Common myeloid progenitor, CD34-positive (primary cell): ENCODE measurements around the gene IFI6.
"Not testable (repeated sequence)": the region's sequence is repeated elsewhere in the genome, so short reads cannot be mapped to it uniquely, and the experiment has no call there.

Experiments used
- CTCF ChIA-PET: fragments of 350-600 bp; sonication (Branson Sonifier 250); formaldehyde crosslinking; loops from one replicate; lab custom pipeline; 2021; ENCODE audit warnings: antibody characterized with exemption; lab: Charles Lee
- POLR2A ChIA-PET: fragments of 350-600 bp; sonication (Branson Sonifier 250); formaldehyde crosslinking; loops from one replicate; lab custom pipeline; 2021; ENCODE audit warnings: antibody characterized with exemption; lab: Charles Lee
- DNase-seq, 3 donors: peaks; one replicate each; pipeline versions ENCODE4 v3.0.0 to v3.0.0-alpha.2; 2013
- H3K27ac ChIP-seq, 2 experiments: 1 replicate in 1 of 2; 2 replicates in 1 of 2; pipeline ENCODE4 v1.7.0; 2013; ENCODE audit warnings: inconsistent platforms in 2 of 2, low read length in 2 of 2, mild to moderate bottlenecking in 2 of 2, low read depth in 1 of 2, moderate library complexity in 1 of 2; ENCODE audit not compliant: severe bottlenecking in 2 of 2, insufficient read depth in 1 of 2, poor library complexity in 1 of 2
- H3K27me3 ChIP-seq, 5 experiments: replicated peaks in 2 of 5; 1 replicate in 3 of 5; 2 replicates in 2 of 5; pipeline versions ENCODE4 v1.6.1 to v1.7.0; 2013; ENCODE audit warnings: low read length in 4 of 5, mild to moderate bottlenecking in 2 of 5, moderate library complexity in 2 of 5, inconsistent platforms in 1 of 5; ENCODE audit not compliant: insufficient read depth in 5 of 5, control insufficient read depth in 4 of 5
- H3K36me3 ChIP-seq, 4 experiments: 1 replicate in 2 of 4; 2 replicates in 2 of 4; pipeline versions ENCODE4 v1.6.1 to v1.7.0; 2013; ENCODE audit warnings: low read length in 3 of 4, control low read depth in 1 of 4, mild to moderate bottlenecking in 1 of 4; ENCODE audit not compliant: control insufficient read depth in 4 of 4, insufficient read depth in 4 of 4
- H3K4me1 ChIP-seq, 4 experiments: 1 replicate in 3 of 4; 2 replicates in 1 of 4; pipeline versions ENCODE4 v1.6.1 to v1.7.1; 2013; ENCODE audit warnings: low read length in 3 of 4, mild to moderate bottlenecking in 3 of 4, control low read depth in 1 of 4, inconsistent platforms in 1 of 4, moderate library complexity in 1 of 4; ENCODE audit not compliant: control insufficient read depth in 4 of 4, insufficient read depth in 4 of 4; ENCODE audit errors: control extremely low read depth in 1 of 4
- H3K4me3 ChIP-seq, 7 experiments: 1 replicate in 4 of 7; 2 replicates in 3 of 7; pipeline versions ENCODE4 v1.5.1 to v1.7.0; 2013; ENCODE audit warnings: mild to moderate bottlenecking in 7 of 7, low read length in 6 of 7, moderate library complexity in 6 of 7, inconsistent platforms in 2 of 7, low read depth in 2 of 7, control low read depth in 1 of 7; ENCODE audit not compliant: insufficient read depth in 4 of 7, control insufficient read depth in 1 of 7; ENCODE audit errors: extremely low read depth in 1 of 7
- H3K9me3 ChIP-seq, 5 experiments: 1 replicate in 4 of 5; 2 replicates in 1 of 5; pipeline versions ENCODE4 v1.6.1 to v1.7.1; 2013; ENCODE audit warnings: low read length in 4 of 5, mild to moderate bottlenecking in 2 of 5, inconsistent platforms in 1 of 5, low read depth in 1 of 5, moderate library complexity in 1 of 5; ENCODE audit not compliant: control insufficient read depth in 4 of 5, insufficient read depth in 2 of 5; ENCODE audit errors: control extremely low read depth in 1 of 5
- WGBS: methylation state at CpG from one replicate; pipeline ENCODE4 v1.1.5; 2013; ENCODE audit not compliant: insufficient coverage; 5-methylcytosine and 5-hydroxymethylcytosine counted together

IFI6 gene

DNA sequence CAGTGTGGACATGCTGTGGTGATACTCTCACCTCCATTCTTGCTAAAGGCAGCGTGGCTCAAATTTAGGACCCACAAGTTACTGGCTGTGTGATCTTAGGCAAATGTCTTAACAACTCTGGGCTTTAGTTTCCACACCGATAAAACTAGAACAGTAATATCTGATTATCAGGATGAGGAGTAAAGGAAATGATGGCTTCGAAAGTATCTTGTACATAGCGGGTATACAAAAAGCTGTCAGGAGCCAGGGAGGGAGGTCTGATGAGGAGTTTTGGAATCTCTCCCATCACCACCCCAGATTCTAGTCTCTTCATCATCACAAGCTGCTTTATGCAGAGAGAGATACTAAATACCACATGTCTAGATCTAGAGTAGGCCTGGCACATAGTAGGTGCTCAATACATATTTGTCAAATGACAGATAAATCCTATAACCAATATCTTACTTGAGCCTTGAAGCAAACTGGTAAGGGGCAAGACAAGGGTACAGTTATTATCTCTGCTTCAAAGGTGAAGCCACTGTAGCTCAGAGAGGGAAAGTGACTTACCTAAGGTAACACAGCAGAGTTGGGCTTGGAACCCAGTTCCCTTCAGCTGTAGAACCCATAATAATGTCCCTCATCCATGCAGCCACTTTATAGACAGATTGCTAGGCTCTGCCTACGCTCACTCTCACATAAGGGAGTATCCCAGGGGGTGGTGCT lies 27.5 kb downstream of the IFI6 start:
- POLR2A ChIA-PET = no interaction called here
- H3K4me3 ChIP-seq = no peak overlapping the region
- DNase-seq = no peak
- no peak overlapping the region for H3K27ac ChIP-seq
- H3K9me3 ChIP-seq = no peaks in the 10 kb centered on the region
- no peaks in the 10 kb centered on the region for H3K36me3 ChIP-seq
- WGBS = 100% methylated on average over 2 of the region's 5 CpGs
- CTCF ChIA-PET = interaction anchor here (0.9 to 2.2 kb wide), 8 partner anchors 14 to 226 kb away, joined by 3 to 17 read pairs (median 4); no protein-coding TSS in a partner anchor
- no peaks in the 10 kb centered on the region for H3K27me3 ChIP-seq
- H3K4me1 ChIP-seq = peaks cover 0 to 7% (median 5%) of the 10 kb centered on the region in 4 experiments

DNA sequence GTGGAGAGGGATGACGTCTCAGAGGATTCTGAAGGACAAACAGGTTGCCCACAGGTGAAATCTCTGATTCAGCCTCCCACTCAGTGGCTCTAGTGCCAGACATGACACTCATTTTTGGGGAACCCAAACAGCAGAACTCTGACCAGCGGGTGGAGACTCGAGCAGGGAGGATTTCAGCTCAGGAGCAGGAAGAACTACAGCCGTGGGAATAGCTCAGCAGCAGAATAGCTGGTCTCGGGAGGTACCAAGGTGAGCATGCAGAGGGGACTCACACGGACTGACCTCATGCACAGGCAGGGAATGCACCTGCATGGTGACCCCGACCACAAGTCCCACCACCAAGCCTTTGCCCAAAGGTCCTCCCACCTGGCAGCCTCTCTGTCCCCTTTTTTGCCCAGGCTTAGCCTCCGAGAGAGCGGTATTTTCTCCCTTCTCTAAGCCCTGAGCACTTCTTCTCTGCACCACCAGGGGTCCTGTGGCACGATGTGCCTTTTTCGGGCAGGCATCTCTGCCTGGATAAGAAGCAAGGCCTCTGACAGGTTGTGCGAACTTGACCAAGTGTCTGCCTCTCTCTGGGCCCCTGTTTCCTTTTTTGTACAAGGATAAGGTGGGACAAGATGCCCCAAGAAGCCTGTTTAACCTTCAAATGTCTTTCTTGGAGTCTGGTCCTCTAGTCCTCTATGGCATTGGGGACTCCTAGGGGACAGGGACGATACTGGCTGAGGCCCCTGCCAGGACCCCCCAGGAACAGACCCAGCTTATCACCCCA lies 28.2 kb downstream of the IFI6 start:
- no peaks in the 10 kb centered on the region for H3K9me3 ChIP-seq
- H3K36me3 ChIP-seq = no peaks in the 10 kb centered on the region
- DNase-seq = peak; percentile 54 to 76 (median 70)
- ChIA-PET POLR2A (no interaction called here), CTCF (interaction anchor here (0.9 to 2.2 kb wide), 10 partner anchors 9 to 226 kb away, joined by 3 to 17 read pairs (median 4); no protein-coding TSS in a partner anchor)
- no peak overlapping the region for H3K4me3 ChIP-seq
- 48% methylated on average over 10 of the region's 13 CpGs for WGBS
- no peaks in the 10 kb centered on the region for H3K27me3 ChIP-seq
- peaks cover 0 to 7% (median 5%) of the 10 kb centered on the region in 4 experiments for H3K4me1 ChIP-seq
- H3K27ac ChIP-seq = no peak overlapping the region

DNA sequence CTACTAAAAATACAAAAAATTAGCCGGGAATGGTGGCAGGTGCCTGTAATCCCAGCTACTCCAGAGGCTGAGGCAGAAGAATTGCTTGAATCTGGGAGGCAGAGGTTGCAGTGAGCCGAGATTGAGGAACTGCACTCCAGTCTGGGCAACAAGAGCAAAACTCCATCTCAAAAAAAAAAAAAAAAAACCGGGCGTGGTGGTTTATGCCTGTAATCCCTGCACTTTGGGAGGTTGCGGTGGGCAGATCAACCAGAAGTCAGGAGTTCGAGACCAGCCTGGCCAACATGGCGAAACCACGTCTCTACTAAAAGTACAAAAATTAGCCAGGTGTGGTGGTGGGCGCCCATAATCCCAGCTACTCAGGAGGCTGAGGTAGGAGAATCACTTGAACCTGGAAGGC lies 31.5 kb downstream of the IFI6 start:
- H3K36me3 ChIP-seq, H3K9me3 ChIP-seq, POLR2A ChIA-PET, H3K4me3 ChIP-seq, H3K27ac ChIP-seq, DNase-seq, H3K27me3 ChIP-seq: not testable (repeated sequence)
- CTCF ChIA-PET = interaction anchor here (1.2 to 1.7 kb wide), 3 partner anchors 9 to 32 kb away, joined by 3 to 4 read pairs (median 4); no protein-coding TSS in a partner anchor
- 98% methylated on average over 5 of the region's 9 CpGs for WGBS
- H3K4me1 ChIP-seq = peaks cover 0 to 22% (median 17%) of the 10 kb centered on the region in 4 experiments

- no peak for DNase-seq
- Histone ChIP-seq H3K9me3 (no peaks in the 10 kb centered on the region), H3K36me3 (no peaks in the 10 kb centered on the region), H3K27ac (no peak overlapping the region), H3K4me3 (no peak overlapping the region), H3K4me1 (peaks cover 0 to 33% (median 32%) of the 10 kb centered on the region in 4 experiments), H3K27me3 (no peaks in the 10 kb centered on the region)
- CTCF ChIA-PET = interaction anchor here (0.9 to 2.3 kb wide), 5 partner anchors 8 to 31 kb away, joined by 3 to 14 read pairs (median 4); no protein-coding TSS in a partner anchor
- POLR2A ChIA-PET = no interaction called here
- no CpG with 5 or more reads among the region's 2 CpGs for WGBS
Measured at GRCh38 chr1:27638805-27639204, 33.2 kb downstream of the IFI6 start.

- H3K4me3 ChIP-seq = no peak overlapping the region
- ChIA-PET CTCF (interaction anchor here (0.9 to 2.3 kb wide), 3 partner anchors 9 to 27 kb away, joined by 3 to 14 read pairs (median 4); no protein-coding TSS in a partner anchor), POLR2A (no interaction called here)
- H3K36me3 ChIP-seq = no peaks in the 10 kb centered on the region
- H3K27me3 ChIP-seq = no peaks in the 10 kb centered on the region
- peaks cover 5 to 37% (median 35%) of the 10 kb centered on the region in 4 experiments for H3K4me1 ChIP-seq
- no peak overlapping the region for H3K27ac ChIP-seq
- no peaks in the 10 kb centered on the region for H3K9me3 ChIP-seq
- no peak for DNase-seq
- WGBS = 91% methylated on average over 4 of the region's 5 CpGs
Measured at GRCh38 chr1:27638047-27638734, 33.8 kb downstream of the IFI6 start.

DNA sequence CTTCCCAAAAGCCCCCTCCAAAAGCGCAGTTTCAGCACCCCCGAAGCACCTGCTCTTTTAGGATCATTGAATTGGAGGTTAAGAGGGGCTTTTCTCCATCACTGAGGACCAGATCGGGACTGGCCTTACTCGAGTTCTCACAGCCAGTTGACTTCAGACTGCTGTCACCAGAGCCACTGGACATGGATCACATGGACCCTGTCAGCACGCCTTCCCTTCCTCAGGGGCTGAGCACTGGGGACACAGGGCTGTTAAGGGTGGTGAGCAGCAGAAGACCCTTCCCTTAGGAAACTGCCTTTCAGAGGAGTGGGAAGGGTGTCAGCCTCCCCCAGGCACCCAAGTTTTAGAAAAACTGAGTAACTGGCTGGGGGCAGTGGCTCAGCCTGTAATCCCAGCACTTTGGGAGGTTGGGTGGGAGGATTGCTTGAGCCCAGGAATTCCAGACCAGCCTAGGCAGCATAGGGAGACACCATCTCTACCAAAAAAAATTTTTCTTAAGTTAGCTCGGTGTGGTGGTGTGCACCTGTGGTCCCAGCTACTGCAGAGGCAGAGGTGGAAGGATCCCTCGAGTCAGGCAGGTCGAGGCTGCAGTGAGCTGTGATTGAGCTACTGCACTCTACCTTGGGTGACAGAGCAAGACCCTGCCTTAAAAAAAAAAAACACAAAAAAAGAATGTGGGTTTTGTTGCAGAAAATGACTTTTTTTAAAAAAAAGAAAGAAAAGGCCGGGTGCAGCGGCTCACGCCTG lies 36.4 kb downstream of the IFI6 start:
- no peak for DNase-seq
- H3K9me3 ChIP-seq = no peaks in the 10 kb centered on the region
- no peaks in the 10 kb centered on the region for H3K27me3 ChIP-seq
- ChIA-PET CTCF (interaction anchor here (0.6 to 22.9 kb wide), 4 partner anchors 10 to 78 kb away, joined by 3 to 297 read pairs (median 4); partner anchors contain the start of gene AHDC1), POLR2A (no interaction called here)
- H3K4me3 ChIP-seq = peak overlapping the region in 4 of 7 experiments; percentile 12 to 80 (median 78)
- H3K27ac ChIP-seq = no peak overlapping the region
- H3K4me1 ChIP-seq = peaks cover 11 to 63% (median 61%) of the 10 kb centered on the region in 4 experiments
- H3K36me3 ChIP-seq = no peaks in the 10 kb centered on the region
- 83% methylated on average over 8 of the region's 11 CpGs for WGBS
